Activated CD8-positive, alpha-beta memory T cell treated with anti-CD3 and anti-CD28 coated beads for 24 hours (primary cell): ENCODE results near the gene SENP8.

Experiments used
- DNase-seq: peaks from one replicate; pipeline ENCODE4 v3.0.0-alpha.2; 2020

Gene SENP8

DNA sequence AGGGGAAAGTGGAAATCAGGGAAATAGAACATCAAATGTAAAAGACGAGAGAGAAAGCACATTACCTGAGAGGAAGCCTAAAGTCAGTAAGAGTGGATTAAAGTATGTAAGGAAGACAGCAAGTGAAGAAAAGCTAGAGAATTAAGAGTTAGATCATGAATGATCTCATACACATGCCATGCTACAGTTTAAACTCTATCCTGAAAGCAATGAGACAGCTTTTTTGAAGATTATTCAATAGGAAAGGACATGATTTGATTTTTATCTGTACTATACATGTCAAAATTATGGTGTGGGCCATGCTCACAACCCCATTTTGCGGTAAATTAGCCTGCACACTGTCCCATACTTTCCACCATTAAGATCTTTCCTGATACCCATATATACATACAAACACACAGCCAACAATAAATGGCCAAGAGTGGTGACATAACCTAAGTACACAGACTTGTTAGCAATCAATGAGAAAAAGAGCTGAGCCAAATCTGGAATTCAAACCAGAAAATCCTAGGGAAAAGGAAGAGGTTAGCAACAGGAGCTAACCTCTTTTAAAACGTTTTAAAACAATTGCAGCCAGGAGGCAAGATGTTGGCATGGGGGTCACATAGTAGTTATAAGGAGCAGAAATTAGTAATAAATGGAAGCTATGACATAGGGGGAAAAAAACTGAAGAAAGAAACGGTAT, 4.7 kb upstream of the SENP8 start:
- DNase-seq: no peak

DNA sequence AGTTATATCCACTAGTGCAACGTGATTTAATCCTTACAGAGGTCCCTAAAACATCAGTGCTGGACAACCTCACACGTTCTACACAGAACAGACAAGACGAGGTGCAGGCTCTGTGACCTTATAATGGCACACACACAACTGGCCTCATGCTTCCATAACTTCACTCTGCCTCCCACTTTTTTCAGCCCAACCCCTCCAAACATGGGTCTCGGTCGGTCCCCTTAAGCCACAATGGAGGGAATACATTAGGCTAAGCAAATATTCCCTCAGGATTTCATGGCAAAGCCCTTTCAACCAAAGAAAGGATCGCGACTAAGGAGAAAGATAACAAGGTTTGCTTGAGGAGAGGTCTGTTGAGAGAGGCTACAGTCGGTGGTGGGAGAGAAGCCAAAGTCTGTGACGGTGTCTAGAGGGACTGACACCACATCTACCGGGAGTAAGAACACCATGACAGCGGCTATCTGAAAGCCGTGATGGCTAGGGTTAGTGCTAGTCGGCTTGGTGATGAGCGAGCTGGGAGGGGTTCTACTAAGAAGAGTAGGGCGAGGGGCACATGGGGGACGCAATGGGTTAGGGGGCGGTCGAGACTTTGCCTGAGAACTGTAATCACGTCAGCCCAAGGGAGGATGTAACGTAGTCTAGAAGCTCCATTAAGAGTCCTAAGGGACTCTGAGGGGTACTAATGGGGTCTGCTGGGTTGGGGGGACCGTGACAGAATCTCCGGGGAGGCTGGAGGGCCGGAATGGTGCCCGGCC, 1.3 kb upstream of the SENP8 start:
- no peak for DNase-seq

DNA sequence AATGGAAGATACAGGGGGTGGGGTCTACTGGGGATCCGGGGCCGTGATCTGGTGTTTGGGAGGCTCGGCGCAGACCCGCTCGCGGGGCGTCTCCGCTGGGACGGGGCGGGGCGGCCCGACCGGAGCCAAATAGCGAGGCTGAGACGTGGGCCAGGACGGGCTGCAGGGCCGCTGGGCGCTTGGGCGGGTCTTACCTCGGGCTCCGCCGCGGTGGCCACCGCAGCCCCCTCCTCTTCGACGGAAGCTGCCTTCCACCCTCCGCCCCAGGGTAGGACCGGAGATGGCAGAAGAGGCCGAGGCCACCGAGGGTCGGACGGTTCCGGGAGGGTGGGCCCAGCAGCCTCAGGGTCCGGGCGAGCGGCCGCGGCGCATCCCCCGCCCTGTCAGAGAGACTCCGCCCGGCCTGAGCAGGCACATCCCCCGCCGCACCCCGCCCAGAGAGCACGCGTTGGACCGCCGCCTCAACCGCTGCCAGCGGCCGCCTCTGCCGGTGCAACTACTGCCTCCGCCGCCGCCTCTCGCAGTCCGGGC, 652 bp upstream of the SENP8 start:
- no peak for DNase-seq

DNA sequence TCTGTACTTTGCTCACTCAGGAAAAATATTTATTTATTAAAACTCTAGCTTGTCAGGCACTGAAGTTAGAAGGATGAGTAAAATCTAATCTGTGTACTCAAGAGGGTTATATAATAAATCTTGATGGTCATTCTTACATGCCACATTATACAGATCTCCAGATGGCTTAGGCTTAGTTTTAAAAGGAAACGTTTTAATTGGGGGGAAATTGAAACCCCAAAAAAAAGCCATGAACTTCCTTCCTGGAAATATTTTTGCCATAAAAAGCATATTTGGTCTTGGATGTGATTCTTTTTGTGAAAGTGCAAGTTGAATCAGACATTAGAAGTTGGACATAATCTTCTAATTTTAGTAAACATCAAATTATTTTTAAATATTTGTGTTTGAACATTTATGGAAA, 6.0 kb downstream of the SENP8 start:
- DNase-seq: no peak

DNA sequence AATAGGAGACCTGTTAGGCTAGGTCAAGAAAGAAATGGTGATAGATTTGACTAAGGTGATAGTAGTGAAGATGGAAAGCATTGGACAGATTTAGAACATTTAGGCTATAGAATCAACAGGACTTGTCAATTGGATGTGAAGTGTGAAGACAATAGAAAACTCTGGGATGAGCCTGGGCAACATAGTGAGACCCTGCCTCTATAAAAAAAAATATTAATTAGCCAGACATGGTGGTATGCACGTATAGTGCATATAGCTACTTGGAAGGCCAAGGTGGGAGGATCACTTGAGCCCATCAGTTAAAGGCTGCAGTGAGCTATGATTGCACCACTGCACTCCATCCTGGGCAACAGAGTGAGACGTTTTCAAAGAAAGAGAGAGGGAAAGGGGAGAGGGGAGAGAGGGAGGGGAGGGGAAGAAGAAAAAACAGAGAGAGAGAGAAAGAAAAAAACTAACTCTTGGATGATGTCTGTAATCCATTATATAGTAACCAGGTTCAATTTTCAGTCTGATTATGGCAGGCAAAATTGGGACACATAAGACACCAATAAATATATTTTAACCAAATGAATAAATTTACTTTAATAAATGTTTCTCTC, 9.6 kb downstream of the SENP8 start:
- no peak for DNase-seq

DNA sequence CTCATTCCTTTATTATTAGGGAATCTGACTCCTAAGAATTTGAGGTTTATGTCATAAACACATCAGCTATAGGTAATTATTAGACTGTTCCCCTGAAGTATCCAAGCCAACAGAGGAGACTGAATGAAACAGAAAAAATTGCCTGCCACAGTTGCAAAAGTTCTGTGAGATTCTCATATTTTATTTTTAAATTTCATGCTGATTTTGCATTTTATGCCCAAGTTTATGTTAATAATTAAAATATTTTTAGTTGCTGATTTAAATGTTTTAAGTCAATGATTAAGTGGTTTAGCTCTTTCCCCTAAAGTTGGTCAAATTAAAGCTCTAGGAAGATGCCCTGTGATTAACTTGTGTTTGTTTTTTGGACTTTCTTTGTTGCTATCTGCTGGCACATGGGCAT, 10.2 kb downstream of the SENP8 start:
- DNase-seq: no peak

DNA sequence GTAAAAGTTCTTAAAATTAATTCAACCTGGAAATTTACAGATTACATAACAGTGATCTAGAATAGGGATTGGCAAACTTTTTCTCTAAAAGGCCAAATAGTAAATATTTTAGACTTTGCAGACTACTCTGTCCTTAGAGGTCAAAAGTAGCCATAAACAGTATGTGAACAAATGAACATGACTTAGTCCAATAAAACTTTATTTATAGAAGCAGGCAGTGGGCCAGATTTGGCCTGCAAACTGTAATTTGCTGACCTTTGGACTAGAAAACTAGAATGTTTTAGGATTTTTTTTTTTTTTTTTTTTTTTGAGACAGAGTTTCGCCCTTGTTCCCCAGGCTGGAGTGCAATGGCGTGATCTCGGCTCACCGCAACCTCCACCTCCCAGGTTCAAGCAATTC, 12.1 kb downstream of the SENP8 start:
- no peak for DNase-seq

DNA sequence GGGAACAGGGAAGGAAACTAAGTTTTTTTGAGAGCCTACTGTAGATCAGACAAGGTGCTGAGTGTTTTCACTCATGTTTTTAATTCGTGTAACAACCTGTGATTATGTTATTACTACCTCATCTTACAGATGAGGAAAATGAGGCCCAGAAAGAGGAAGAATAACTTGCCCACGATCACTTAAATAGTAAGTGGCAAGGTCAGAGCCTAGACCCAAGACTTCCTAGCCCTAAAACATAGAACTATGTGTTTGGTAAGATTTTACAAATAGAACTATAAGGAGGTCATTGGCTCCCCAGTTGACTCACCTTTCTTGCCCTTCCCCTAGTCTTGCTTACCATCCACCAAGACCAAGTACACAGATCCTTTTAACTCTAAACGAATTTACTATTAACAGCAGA, 13.7 kb downstream of the SENP8 start:
- DNase-seq: no peak

DNA sequence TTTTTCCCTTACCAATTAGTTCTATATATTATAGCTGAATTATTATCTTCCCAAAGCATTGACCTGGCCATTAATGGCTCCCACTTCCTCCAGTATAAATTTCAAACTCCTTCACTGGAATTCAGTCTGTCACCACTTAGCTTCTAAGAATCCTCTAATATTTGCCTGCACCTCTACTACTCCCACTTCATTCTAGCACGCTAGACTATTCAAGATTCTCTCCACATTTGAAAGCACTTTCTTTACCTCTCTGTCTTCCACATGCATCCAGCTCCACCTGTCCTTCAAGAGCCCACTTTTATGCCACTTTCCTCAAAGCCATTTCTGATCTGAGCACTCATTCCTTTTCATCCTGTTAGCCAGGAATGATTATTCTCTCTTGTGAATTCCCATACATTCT, 15.0 kb downstream of the SENP8 start:
- DNase-seq: no peak

DNA sequence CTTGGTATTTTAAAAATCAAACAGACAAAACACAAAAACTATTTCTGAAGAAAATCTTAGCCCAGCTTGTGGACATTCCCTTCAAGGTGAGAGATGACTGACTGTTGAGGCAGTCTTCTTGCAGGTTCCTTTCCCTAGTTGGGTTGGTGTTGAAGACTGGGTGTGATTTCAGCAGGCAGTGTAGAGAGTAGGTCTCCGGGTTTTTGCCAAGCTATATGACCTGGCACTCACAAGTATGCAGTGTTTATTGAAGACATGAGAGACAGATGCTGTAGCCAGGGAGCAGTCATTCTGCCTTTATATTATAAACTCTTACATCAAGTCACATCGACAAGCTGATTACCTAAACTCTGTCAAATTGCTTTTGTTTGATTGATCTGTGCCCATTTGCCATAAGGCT, 17.5 kb downstream of the SENP8 start:
- no peak for DNase-seq

DNA sequence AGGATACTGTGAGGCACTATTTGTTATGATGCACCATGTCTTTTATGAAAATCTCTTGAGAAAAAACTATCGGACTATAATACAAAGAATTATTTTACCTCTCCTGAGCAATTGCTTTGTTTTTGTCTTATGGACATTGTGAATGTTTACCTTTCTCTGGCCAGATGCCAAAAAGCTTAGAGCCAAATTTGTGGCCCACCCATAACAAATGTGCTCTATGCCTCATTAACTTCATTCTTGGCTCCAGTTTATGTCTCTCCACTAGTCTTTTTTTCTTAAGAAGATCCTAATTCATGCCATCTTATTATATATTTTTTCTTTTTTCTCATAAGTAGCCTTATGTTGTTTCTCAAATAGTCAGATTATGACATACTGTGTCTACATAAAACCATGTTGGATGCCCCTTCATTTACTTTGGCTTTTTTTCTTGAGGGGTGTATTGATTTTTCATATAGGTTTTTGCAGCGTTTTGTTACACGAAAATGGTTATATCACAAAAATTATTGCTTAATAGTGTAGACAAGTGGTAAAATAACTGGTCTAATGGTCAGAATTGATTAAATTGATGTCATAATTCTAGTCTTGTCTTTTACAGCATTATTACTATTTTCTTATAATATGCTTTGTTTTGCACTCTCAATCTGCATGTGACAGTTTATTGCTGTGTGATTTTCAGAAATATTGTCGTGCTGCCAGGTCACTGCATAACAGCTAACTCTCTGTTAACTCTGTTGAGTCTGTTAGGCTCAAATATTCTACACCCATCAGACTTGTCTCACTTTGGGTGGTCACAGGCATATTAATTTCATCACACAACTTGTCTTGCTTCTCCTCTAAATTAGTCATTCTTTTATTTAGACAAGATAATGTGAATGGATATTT, 18.2 kb downstream of the SENP8 start:
- DNase-seq: no peak

DNA sequence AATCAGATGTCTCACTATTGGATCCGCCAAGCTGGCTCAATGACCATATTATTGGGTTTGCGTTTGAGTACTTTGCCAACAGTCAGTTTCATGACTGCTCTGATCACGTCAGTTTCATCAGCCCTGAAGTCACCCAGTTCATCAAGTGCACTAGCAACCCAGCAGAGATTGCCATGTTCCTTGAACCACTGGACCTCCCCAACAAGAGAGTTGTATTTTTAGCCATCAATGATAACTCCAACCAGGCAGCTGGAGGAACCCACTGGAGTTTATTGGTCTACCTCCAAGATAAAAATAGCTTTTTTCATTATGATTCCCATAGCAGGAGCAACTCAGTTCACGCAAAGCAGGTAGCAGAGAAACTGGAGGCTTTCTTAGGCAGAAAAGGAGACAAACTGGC, 21.5 kb downstream of the SENP8 start:
- DNase-seq: no peak

DNA sequence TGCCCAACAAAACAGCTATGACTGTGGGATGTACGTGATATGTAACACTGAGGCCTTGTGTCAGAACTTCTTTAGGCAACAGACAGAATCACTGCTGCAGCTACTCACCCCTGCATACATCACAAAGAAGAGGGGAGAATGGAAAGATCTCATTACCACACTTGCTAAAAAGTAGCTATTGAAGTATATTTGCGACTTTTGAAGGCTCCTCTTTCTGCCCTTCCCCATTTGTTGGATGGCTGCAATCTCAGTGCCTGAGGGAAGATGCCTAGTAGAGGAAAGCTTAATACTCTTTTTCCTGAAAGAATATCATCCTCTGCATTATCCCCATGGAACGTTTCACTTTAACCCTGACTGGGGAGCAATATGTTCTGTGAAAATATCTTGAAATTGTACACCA, 21.9 kb downstream of the SENP8 start:
- no peak for DNase-seq

DNA sequence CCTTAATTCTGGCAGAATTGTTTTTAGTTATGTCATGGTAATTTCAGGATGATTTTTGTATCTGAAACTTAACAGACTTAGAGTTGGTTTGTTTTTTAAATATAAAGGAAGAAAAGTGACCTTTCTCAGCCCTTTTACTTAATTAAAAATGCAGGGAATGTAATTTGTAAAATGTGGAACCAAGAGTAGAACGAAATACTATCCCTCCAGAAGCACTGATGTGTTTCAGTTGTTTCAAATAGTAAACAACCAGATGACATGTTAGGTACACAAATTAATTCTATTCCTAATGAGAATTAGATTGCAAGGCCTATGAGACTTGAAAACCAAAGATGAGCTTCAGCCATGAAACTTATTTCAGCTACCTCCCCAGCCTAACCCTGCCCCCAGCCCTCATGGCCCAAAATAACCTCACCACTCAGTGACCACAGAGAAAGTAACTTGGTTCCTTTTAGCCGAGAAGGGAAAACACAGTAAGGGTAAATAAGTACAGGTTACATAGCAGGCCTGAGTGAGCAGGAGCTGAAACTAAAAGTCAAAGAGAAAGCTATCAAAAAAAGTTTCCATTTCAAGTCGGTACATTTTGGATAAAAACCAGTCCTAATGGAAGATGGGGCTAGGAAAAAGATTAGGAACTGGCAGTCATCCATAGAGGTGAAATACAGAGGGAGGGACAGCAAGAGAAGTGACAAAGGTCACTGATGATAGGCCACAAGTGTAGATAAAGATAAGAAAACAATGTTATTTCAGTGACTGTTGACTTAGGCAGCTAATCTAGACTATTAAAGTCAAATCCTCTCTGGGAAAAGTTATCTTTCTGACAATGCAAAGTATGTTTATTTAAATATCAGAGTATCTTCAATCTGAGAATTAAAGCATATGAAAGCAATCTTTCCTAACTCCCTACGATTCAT, 23.2 kb downstream of the SENP8 start:
- no peak for DNase-seq

DNA sequence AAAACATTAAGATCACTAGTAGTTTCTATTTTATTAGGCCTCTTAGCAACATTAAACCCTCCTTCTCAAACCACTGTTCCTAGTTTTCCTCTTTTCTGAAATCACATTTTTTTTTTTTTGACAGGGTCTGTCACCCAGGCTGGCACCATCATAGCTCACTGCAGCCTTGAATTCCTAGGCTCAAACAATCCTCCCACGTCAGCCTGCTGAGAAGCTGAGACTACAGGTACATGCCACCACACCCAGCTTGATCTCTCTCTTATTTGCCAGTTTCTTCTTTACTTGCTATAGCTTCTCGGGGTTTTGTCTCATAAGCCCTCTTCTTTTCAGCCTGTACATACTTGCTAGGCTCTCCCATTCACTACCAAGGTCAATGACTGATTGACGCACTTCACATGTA, 28.0 kb downstream of the SENP8 start:
- DNase-seq: no peak

DNA sequence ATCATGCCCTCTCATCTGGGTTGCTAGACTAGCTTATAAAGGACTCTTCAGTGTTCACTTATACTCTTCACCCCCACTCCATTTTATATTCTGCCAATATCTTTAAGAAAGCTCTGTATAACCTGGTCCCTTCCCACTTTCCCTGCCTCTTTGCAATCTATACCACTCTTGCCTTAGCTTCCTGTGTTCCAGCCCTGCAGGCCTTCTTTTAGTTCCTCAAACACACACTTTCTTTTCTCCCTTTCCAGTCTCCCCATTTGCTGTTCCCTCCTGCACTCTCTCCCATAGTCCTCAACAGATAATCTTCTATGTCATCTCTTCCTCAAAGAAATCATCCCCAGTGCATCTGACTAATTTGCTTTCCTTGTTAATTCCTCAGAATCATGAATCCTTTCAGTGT, 28.7 kb downstream of the SENP8 start:
- no peak for DNase-seq

DNA sequence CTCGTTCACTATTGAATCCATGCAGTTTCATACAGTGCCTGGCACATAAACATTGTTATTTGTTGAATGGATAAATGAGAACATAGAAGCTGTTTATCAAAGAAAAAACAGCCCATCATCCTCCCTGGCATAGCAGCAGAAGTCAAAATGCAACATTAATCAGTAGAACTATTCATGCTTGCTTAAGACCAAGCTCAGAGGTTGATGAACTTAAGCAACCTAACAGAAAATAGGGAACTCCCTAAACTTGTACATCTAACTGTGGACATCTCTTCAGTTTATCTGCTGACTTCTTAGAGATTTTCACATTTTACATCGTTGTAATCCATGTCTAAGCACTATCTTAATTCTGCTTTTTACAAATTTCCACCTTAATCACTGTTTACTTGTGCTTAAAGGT, 29.2 kb downstream of the SENP8 start:
- no peak for DNase-seq

DNA sequence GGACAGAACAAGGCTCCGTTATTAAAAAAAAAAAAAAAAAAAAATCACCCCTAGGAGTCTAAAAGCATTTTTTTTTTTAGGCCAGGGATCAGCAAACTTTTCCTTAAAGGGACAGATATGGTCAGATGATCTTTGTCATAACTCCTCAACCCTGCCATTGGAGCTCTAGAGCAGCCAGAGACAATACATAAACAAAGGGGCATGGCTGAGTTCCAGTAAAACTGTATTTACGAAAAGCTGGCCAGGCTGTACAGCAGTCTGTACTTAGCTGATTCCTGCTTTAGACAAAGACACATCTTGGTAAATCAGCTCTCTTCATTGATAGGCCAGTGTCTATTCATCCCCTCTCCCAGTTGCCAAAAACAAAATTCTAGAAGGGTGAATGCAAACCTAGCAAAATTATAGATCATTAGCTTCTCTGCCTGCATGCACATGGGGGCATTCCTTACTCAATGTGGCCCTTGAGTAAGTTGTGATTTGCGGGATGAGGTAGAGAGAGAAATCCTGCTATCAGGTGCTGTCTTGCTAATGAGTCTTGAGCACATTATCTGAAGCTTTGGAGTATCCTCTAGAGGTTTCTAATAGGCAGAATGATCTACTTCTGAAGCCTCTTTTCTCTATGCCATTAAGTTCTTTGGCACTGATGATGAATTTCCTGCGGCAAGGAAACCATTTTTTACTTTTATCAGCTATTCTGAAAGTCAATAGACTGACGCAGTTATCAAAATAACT, 35.2 kb downstream of the SENP8 start:
- no peak for DNase-seq

DNA sequence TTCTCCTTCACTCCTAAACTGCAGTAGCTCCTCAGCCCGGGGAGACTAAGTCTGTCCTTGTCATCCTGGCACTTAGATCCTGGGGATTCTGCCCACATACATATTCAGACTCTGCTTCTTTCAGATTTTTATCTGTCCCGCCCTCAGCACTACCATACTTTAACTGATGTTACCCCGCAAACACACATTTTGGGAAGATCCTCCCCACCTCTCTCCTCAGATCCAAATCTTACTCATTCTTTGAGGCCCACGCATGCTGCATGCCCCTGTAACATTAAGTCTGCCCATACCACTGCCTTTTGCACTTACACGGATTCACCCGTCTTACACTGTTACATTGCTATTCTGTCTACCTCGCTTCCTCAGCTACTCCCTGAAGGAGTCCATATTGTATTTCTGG, 36.1 kb downstream of the SENP8 start:
- no peak for DNase-seq

DNA sequence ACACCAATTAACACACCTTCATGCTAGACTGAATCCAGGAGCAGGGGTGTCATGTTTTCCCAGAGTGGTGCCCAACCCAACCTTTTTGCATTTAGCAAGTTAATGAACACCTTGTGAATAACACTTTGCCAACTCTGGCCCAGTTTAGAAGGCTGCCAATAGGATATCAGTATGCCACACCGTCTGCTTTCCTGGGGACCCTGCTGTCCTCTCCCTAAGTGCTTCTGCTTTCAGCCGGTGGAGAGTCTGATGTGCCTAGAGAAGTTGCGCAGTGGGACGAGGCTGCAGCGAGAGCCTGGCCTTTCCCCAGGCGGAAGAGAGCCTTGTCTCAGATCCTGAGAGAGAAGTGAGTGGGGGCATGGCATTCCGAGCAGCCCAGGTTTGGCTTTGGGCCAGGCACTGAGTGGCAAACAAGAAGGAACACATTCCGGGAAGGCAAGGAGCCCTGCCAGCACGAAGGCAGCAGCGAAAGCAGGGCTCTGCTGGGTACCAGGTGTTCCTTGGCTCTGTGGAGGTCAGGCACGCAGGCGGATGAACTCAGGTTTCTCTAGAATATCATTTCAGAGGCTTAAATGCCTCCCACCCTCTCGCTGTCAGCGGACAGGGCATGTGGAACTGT, 36.9 kb downstream of the SENP8 start:
- DNase-seq: no peak
